ENCODE results near the gene MPRIP.

The MPRIP gene

DNA sequence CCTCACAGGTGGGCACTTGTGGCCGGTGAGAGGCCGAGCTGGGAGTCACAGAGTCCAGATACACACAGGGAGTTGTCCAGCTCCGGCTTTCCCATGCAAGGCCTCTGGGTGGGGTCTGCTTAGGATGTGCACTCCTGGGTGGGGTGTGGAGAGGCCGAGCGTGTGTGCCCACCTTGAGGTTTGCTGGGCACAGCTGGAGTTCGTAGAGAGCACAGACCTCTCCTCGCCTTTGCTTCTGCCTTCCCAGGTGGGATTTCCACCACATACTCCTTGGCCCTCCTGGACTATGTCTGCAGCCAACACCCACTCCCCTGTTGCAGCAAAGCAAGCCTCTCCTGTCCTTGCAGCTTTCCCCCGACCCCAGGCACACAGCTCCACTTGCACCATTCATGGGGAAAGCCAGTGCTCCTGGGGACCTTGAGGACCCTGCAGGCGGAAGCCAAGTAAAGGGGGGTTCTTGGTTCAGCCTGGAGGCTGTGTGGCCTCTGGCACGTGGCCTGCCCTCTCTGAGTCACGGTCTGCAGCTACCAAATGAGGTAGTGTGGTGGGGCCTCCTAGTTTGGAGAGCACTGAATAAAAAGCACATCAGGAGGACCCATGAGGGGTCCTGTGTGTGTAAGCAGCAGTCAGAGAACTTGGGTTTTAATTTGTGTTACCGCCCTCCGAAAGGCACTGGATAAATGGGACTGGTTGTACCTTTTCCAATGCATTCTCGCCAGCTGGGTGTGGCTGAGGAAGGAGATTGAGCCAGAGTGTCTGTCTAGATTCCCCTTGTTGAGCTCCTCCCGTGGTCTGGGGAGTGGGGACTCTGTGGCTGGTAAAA is 31.5 kb downstream of the MPRIP start:
- DNase-seq: no peak

DNA sequence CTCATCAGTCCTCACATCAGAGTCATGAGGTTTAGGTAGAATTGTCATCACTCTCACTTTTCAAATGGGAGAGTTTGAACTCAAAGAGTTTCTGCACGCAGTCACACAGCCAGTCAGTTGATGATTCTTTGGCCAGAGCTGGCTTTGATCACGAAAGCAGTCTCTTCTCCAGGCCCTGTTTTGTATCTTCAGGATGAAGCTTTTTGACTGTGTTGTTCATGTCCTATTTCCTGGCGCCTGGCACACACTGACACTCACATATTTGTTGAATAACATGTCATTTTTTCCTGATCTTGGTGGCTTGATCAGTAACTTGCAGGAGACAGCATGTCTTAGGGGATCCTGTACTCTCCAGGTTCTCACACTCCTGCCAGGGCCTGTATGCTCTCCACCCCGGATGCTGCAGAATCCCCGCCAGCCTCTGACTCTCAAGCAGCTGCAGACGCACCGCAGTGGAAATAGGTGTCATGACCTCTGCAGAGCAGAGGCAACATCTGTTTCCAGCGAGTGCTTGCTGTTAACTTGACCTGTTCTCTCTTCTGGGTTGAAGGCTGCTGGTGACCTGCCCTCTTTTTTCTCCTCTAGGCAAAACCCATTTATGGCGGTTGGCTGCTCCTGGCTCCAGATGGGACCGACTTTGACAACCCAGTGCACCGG is 33.0 kb downstream of the MPRIP start:
- no peak for DNase-seq

GRCh38 chr17:17076066-17076465 is 33.8 kb downstream of the MPRIP start:
- no peak for DNase-seq

DNA sequence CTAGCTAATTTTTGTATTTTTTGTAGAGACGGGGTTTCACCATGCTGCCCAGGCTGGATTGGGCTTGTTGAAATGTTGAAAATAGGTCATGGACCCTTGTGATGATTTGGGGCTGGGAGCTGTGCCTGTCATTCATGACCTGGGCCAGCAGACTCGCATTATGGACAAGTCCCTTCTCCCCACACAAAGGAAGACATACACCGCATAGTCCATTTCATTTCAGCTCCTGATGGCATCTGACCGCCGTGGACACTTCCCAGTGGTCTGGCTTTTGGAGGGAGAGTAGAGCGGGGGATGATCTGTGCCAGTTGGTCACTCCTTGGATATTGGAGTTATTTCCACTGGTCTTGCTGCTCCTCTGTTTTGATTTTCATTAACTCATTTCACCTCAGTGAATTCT is 34.8 kb downstream of the MPRIP start:
- no peak for DNase-seq

DNA sequence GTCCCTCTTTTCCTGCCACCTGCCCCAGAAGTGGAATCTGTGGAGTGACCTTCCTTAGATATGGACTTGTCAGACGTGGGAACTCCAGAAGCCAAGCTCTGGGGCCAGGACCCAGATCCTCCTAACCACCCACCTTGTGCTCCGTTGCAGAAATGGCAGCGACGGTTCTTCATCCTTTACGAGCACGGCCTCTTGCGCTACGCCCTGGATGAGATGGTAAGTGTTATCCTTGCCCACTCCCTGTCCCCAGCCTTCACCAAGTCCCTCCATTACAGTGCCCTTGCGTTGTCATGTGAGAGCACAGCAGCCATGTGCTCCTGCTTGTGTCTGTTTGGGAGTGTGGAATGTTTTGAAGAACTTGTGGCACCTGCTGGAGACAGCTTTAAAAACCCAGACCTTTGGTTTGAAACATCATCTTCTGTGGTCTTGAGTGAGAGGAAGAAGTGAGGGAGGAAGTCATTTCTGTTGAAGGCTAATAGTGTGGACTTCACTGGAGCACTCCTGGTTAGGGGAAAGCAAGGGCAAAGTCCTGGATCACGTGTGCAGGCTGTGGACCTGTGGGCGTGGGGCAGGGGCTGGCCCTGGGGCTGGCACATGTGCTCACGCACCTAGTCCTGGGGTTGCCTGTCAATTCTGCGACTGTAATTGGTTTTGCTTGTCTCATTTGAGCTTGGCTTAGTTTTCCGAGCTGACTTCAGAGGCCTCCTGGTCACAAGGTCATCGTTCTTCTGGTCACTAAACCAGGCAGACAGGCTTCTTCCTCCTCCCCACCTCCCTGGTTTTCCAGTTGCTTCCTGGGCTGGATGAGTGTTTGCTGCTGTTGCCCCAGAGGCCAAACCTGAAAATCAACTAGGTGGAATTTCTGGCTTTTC is 35.8 kb downstream of the MPRIP start:
- no peak for DNase-seq

GRCh38 chr17:17078832-17079231 is 36.6 kb downstream of the MPRIP start:
- no peak for DNase-seq

- no peak for DNase-seq
These were observed 37.1 kb downstream of the MPRIP start for GRCh38 chr17:17079336-17079735.

GRCh38 chr17:17079761-17080160 is 37.5 kb downstream of the MPRIP start:
- DNase-seq: no peak

DNA sequence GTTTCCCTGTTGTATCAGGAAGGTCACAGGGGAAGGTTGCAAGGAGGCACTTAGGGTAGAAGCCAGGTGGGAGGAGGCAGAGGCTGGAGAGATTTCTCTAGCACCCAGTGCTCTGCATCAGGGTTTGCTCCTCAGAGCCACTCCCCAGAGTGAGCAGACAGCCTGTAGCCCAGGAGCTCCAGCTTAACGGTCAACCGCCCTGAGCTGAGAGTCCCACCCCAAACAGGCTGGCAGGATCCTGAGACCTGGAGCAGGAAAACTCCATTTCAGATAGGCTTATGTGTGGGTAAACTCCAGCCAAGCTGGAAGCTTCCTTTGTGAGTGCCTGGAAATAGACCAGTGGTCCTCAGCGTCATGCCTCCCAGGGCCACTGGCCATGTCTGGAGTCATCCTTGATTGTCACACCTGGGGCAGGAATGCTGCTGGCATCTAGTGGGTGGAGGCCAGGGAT is 37.9 kb downstream of the MPRIP start:
- DNase-seq: no peak

DNA sequence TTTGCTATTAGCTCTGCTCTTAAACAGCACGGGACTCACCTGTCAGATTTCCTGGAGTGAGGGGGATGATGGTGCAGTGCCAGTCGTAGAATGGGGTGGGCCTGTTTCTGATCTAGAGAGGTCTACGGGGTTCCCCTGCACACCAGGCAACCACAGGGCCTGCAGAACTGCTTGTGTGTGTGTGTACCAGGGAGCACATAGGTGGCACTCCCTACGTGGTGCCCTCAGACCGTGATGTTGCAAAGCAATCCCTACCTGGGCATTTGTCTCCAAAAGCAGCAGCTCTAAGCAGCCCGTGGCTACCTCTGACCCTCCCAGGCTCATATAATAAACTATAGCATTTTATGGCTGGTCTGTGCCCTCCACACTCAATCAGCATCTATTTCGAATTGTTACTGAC is 38.5 kb downstream of the MPRIP start:
- DNase-seq: no peak

DNA sequence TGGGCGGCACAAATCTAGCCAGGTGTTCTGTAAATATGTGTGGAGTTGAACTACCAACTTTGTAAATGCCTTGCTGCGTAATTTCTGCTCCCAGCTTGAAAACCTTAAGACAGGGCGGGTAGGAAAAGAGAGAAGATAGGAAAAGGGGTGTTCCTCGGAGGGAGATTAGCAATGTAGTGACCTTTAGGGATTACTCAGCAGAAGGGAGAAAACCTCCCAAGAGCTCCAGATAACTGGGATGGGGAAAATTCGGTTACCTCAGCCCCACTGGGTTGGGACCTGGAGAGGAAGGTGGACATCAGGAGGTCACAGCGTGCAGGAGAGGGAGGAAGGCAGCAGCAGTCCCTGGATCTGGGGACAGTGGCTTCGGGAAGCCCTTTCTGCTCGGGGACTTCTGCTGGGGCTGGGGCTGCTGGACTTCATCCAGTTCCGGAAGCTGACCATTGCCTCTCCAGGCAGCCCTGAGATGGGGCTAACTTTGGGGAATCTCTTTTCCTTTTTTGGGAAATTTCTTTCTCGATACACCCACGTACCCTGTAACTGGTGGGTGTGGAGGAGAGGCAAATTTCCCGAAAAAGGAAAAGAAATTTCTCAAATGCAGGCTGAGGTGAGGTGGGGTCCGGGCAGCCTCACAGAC is 39.2 kb downstream of the MPRIP start:
- DNase-seq: no peak

- DNase-seq: no peak
These were observed 40.6 kb downstream of the MPRIP start for GRCh38 chr17:17082878-17083277.

DNA sequence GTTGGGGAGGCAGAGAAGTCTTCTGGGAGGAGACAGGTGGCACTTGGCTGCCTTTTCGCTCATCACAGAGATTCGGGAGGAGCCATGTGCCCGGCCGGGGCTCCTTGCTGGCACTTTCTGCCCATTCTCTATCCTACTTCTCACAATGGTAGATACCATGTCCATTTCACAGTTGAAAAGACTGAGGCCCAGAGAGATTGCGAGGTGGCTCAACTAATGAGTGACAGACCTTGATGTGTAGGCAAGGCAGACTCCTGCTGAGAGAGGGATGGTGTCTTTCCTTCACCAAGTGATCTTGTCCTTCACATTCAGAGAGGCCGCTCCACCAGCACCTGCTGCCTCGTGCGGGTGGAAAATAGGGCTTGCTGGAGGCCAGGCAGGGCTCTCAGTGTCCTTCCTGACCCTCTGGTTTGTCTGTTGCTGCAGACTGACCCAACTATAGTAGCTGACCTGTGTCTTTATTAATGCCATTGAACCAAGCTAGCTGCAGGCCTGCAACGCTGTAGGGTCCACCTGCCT is 42.1 kb downstream of the MPRIP start:
- DNase-seq: no peak

DNA sequence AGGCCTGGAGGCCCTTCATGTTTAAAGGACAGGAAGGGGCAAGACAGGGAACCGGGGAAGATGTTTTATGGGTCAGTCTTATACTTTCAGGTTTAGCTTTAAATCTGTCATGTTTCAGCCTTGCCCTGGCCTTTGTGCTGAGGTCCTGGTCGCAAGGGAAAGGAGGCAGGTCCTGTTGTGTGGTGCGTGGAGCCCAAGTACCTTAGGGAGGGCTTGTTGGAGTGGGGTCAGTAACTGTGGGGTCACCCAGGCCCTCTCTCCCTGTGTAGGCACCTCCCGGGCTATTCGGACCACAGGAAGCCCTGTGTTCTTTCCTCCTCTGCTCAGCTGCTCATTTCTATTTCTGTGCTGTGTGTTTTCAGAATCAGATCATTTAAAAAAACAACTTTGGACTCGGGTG is 42.7 kb downstream of the MPRIP start:
- DNase-seq: no peak

- DNase-seq: no peak
These were observed 44.3 kb downstream of the MPRIP start for GRCh38 chr17:17086585-17086984.

DNA sequence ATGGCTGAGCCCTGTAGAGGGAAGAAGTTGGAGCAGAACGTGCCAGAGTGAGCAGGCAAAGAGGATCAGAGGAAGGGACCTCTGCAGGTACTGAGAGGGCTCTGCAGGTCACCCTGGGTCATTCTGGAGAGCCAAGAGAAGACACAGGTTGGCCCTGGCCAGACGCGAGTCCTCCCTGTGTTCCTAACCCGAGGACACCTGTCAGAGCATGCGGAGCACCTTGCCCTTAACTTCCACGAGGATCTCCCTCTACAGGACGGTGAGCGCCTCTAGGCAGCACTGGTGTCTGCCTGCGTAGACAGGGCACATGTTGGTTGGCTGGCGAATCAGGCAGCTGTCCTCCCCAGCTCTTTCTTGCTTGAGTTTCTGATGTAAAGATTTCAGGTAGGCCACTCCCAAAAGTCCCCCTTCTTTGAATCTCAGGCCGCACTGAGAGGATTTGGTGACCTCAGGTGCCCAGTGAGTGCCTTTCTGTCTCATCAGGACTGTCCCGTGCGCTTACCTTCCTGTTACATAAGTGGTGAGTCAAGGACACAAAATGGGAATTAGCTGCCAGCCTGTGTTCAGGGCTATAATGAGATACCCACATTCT is 45.3 kb downstream of the MPRIP start:
- no peak for DNase-seq

DNA sequence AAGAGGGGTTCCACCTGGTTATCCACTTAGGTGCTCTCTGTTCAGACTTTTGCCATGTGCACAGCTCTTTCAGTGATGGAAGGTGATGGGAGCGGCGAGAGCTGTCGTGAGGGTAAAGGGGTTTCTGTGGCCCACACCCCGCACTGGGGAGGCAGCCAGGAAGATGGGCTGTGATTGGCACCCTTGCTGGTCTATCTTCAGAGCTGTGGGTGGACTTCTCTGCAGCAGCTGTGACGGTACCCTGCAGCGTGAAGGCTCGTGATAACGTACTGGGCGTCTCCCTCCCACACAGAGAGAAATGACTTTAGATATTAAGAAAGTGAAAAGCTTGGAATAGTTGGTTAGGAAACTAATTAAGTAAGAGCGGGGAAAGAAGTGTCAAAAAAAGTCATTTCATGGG is 45.8 kb downstream of the MPRIP start:
- no peak for DNase-seq

GRCh38 chr17:17088541-17089525 is 46.6 kb downstream of the MPRIP start:
- peak; percentile 9 for DNase-seq

DNA sequence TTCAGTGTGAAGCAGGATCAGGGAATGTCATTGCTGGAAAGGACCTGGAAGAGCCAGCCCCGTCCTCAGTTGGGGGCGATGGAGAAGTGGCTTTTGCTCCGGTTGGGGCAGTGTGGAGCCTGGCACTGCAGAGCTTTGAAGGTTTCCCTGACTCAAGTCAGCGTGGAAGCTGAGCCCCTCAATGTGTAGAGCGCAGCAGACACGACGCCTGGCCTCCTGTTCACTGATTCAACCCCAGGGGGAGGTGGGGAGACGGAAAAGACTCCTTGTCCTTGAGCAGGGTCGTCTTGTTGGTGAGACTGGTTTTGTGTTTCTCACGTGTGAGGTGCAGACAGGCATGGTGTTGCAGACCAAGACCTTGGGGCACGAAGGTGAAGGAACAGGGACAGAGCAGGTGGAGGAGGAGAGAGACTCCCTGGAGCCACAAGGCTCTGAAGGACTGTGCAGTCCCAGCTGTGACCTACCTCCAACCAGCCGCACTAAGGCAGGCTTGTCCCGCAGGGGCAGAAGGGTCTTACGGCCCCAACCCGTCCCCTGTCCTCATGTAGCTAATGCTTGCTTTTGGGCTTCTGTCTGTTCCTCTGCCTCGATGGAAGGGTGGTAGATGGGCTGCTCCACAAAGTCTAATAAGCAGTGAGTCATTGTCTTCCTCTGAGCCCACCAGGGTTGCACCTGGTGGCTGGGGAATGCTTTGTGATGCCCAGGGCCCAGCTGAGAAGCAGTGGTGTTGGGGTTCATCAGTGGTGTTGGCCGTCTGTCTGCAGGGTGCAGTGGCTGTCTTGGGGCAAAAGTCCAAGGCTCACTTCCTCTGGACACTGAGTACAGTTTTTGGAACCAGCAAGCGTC is 47.8 kb downstream of the MPRIP start:
- DNase-seq: no peak

DNA sequence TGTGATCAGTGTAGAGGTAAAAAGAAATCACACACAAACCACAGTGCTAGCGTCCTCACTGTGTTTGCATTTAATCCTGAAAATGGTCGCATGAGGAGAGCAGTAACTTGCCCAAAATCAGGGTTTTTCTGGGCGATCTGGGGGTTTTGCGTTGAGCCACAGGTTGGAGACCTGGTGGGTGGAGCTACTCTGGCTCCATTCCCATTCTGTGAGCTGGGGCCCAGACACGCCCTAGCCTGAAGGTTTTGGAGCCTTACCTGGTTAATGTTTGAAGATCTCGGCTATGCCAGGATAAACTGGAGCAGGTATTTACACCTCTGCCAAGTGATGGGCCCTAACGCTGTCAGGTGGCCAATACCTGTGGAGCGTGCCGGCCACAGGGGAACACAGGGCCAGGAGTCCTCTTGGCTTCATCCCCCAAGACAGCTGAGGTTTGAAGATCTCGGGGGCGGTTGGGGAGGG is 48.4 kb downstream of the MPRIP start:
- no peak for DNase-seq

Data from DMS53 (cell line).